IMR-90 (cell line): ENCODE data around the gene STX8. TPM values are rescaled to one million over a fixed set of nuclear protein-coding genes. Genes with fewer than 3 reads are reported as not detected.

Experiments
- ATAC-seq: fragments of 200-7000 bp; cut with Tn5 transposase; 2 replicates; pipeline ENCODE4 v1.9.1; 2020; ENCODE audit warnings: low read depth, mild to moderate bottlenecking, moderate library complexity
- BruUV-seq: library from RNA; stranded (reverse); fragments of 400-500 nt; replicated peaks from 2 replicates; lab custom pipeline; 2021; lab: Mats Ljungman, UMichigan
- CTCF ChIA-PET: fragments of 300-600 bp; formaldehyde crosslinking; extraction: SDS; loops from one replicate; lab custom pipeline; 2021; ENCODE audit warnings: antibody characterized with exemption; lab: Yijun Ruan, JAX
- POLR2A ChIA-PET: fragments of 300-600 bp; sonication (Branson Sonifier 250); formaldehyde crosslinking; loops from one replicate; lab custom pipeline; 2022; ENCODE audit warnings: antibody characterized with exemption; ENCODE audit not compliant: unreplicated experiment; lab: Charles Lee
- DNase-seq: peaks from one replicate; pipeline ENCODE4 v3.0.0; 2013
- H2AFZ ChIP-seq: replicated peaks from 2 replicates; pipeline ENCODE3; 2013; ENCODE audit warnings: low read length, mild to moderate bottlenecking; ENCODE audit not compliant: poor library complexity
- H2AK5ac ChIP-seq: 2 replicates; pipeline ENCODE4 v1.6.1; 2013; ENCODE audit warnings: low read depth, low read length, inconsistent platforms
- H2AK9ac ChIP-seq: replicated peaks from 2 replicates; pipeline ENCODE3; 2013; ENCODE audit warnings: mild to moderate bottlenecking, low read depth, low read length, moderate library complexity; ENCODE audit not compliant: poor library complexity
- H2BK120ac ChIP-seq: 2 replicates; pipeline ENCODE4 v1.6.1; 2013; ENCODE audit warnings: low read depth, low read length, inconsistent platforms
- H2BK15ac ChIP-seq: 3 replicates; pipeline ENCODE4 v1.6.1; 2013; ENCODE audit warnings: low read depth, low read length, inconsistent platforms
- H2BK20ac ChIP-seq: 2 replicates; pipeline ENCODE4 v1.6.1; 2013; ENCODE audit warnings: low read depth, mild to moderate bottlenecking, inconsistent platforms, low read length, moderate library complexity
- H2BK5ac ChIP-seq: 2 replicates; pipeline ENCODE4 v1.6.1; 2013; ENCODE audit warnings: mild to moderate bottlenecking, low read depth, low read length, inconsistent platforms; ENCODE audit not compliant: poor library complexity, severe bottlenecking
- H3K14ac ChIP-seq: replicated peaks from 2 replicates; pipeline ENCODE4 v1.6.1; 2013; ENCODE audit warnings: low read depth, low read length, inconsistent platforms
- H3K18ac ChIP-seq: 2 replicates; pipeline ENCODE4 v1.6.1; 2013; ENCODE audit warnings: low read depth, low read length, control low read depth
- H3K23ac ChIP-seq: 2 replicates; pipeline ENCODE4 v1.6.1; 2013; ENCODE audit warnings: low read depth, low read length, inconsistent platforms
- H3K27ac ChIP-seq: 2 replicates; pipeline ENCODE4 v1.5.1; 2013; ENCODE audit warnings: mild to moderate bottlenecking, control low read depth, low read length; ENCODE audit not compliant: insufficient read depth
- H3K27me3 ChIP-seq: 2 replicates; pipeline ENCODE4 v1.6.1; 2013; ENCODE audit warnings: low read length; ENCODE audit not compliant: control insufficient read depth, insufficient read depth
- H3K36me3 ChIP-seq: 2 replicates; pipeline ENCODE4 v1.6.1; 2013; ENCODE audit warnings: low read length, mixed read lengths; ENCODE audit not compliant: control insufficient read depth, insufficient read depth
- H3K4ac ChIP-seq: 2 replicates; pipeline ENCODE4 v1.6.1; 2013; ENCODE audit warnings: low read depth, low read length, inconsistent platforms
- H3K4me1 ChIP-seq: 2 replicates; pipeline ENCODE4 v1.6.1; 2013; ENCODE audit warnings: low read length, mixed read lengths; ENCODE audit not compliant: control insufficient read depth, insufficient read depth
- H3K4me2 ChIP-seq: 2 replicates; pipeline ENCODE4 v1.6.1; 2013; ENCODE audit warnings: low read depth, mild to moderate bottlenecking, control low read depth, low read length, moderate library complexity
- H3K4me3 ChIP-seq: 2 replicates; pipeline ENCODE4 v1.5.1; 2013; ENCODE audit warnings: low read depth, mild to moderate bottlenecking, control low read depth, low read length, moderate library complexity; ENCODE audit not compliant: insufficient read depth
- H3K56ac ChIP-seq: 2 replicates; pipeline ENCODE4 v1.6.1; 2013; ENCODE audit warnings: low read length, inconsistent platforms; ENCODE audit not compliant: insufficient read depth; ENCODE audit errors: extremely low read depth
- H3K79me1 ChIP-seq, 2 experiments: 2 replicates each; pipeline ENCODE4 v1.6.1; 2013; ENCODE audit warnings: low read length in 2 of 2, inconsistent platforms in 1 of 2, low read depth in 1 of 2
- H3K9ac ChIP-seq: 2 replicates; pipeline ENCODE4 v1.6.1; 2013; ENCODE audit warnings: low read depth, low read length, control low read depth
- H3K9me1 ChIP-seq: 2 replicates; pipeline ENCODE4 v1.6.1; 2013; ENCODE audit warnings: low read length, inconsistent platforms; ENCODE audit not compliant: insufficient read depth
- H3K9me3 ChIP-seq: 2 replicates; pipeline ENCODE4 v1.6.1; 2013; ENCODE audit warnings: low read length; ENCODE audit not compliant: control insufficient read depth, insufficient read depth
- H4K20me1 ChIP-seq: 2 replicates; pipeline ENCODE4 v1.6.1; 2013; ENCODE audit warnings: low read length, inconsistent platforms; ENCODE audit not compliant: insufficient read depth
- H4K5ac ChIP-seq: 2 replicates; pipeline ENCODE4 v1.6.1; 2013; ENCODE audit warnings: mild to moderate bottlenecking, low read depth, low read length, control low read depth
- H4K8ac ChIP-seq, 2 experiments: 2 replicates each; pipeline ENCODE4 v1.6.1; 2013; ENCODE audit warnings: low read depth in 2 of 2, low read length in 2 of 2, control low read depth in 1 of 2, inconsistent platforms in 1 of 2
- H4K91ac ChIP-seq: 2 replicates; pipeline ENCODE4 v1.6.1; 2013; ENCODE audit warnings: low read depth, low read length, inconsistent platforms; ENCODE audit not compliant: insufficient read depth
- BHLHE40 ChIP-seq: fragments of 150-350 bp; IDR thresholded peaks from 2 replicates; pipeline ENCODE4 v1.6.1; 2016; ENCODE audit warnings: mild to moderate bottlenecking, low read depth, low read length
- CHD1 ChIP-seq: IDR thresholded peaks from 2 replicates; pipeline ENCODE4 v1.6.1; 2012; ENCODE audit warnings: low read depth, low read length, improper control_type of control experiment
- RCOR1 ChIP-seq: IDR thresholded peaks from 2 replicates; pipeline ENCODE4 v1.6.1; 2012; ENCODE audit warnings: mild to moderate bottlenecking, low read length, improper control_type of control experiment; ENCODE audit not compliant: insufficient replicate concordance
- RFX5 ChIP-seq: IDR thresholded peaks from 2 replicates; pipeline ENCODE4 v1.8.0; 2012; ENCODE audit warnings: low read depth, mild to moderate bottlenecking, low read length, moderate library complexity
- SMC3 ChIP-seq: fragments of 150-350 bp; IDR thresholded peaks from 2 replicates; pipeline ENCODE4 v1.6.1; 2016; ENCODE audit warnings: low read depth, mild to moderate bottlenecking, antibody characterized with exemption, low read length, moderate library complexity
- USF2 ChIP-seq: fragments of 150-350 bp; IDR thresholded peaks from 2 replicates; pipeline ENCODE4 v1.6.1; 2017; ENCODE audit warnings: mild to moderate bottlenecking, antibody characterized with exemption, low read length, low read depth
- WGBS, 2 experiments: methylation state at CpG; one replicate each; pipeline versions ENCODE4 v1.1.5 to v1.1.7; 2013; ENCODE audit warnings: missing lambda C conversion rate in 2 of 2; ENCODE audit not compliant: insufficient read length in 1 of 2; ENCODE audit errors: extremely low coverage in 2 of 2; 5-methylcytosine and 5-hydroxymethylcytosine counted together
- dilution Hi-C: fragments of 300-500 bp; cut with HindIII; formaldehyde crosslinking; loops from one replicate; pipeline ENCODE4 v1.14.3; 2018; ENCODE audit warnings: low sequenced_read_pairs; ENCODE audit not compliant: unreplicated experiment
- in situ Hi-C: fragments of 300-500 bp; cut with MboI; formaldehyde crosslinking; loops from 3 replicates; pipeline ENCODE4 v1.14.3; 2019; ENCODE audit warnings: low sequenced_read_pairs, inconsistent platforms, mixed read lengths
- intact Hi-C: fragments of 100-400 bp; cut with micrococcal nuclease; formaldehyde crosslinking; loops from 2 replicates; pipeline ENCODE4 v1.10.0; 2022
- polyA plus RNA-seq, 3 experiments: library from polyadenylated mRNA; depleted of rRNA; stranded (reverse); fragments of >200 nt; gene quantifications; 2 replicates each; pipeline ENCODE4 v1.2.3, GENCODE V29; 2012; ENCODE audit warnings: low replicate concordance in 1 of 3
- total RNA-seq: library from RNA; depleted of rRNA; stranded (reverse); fragments of >200 nt; gene quantifications from 2 replicates; pipeline ENCODE4 v1.2.3, GENCODE V29; 2012

Gene STX8
- total and polyA plus RNA-seq, 2 of the 4 experiments (the other 2 are of a cell fraction): 26.5 to 47.0 TPM

GRCh38 chr17:9568957-9569588 is 6.5 kb downstream of the STX8 start:
- Histone ChIP-seq H2BK120ac (no peak overlapping the region), H3K4me1 (no peaks in the 10 kb centered on the region), H3K36me3 (peaks cover 9% of the 10 kb centered on the region), H3K4ac (no peak overlapping the region), H2AK9ac (no peak overlapping the region), H4K20me1 (no peaks in the 10 kb centered on the region), H2BK5ac (no peak overlapping the region), H2AFZ (no peak overlapping the region), H3K9me3 (no peaks in the 10 kb centered on the region), H4K8ac (no peak overlapping the region), H3K9me1 (no peaks in the 10 kb centered on the region; the same call in 1 of the 2 replicates), H2BK20ac (no peak overlapping the region), H3K14ac (no peak overlapping the region), H3K79me1 (peaks cover 3 to 7% of the 10 kb centered on the region in 2 experiments; a peak in 3 of 4 replicates), H3K9ac (no peak overlapping the region), H3K27me3 (no peaks in the 10 kb centered on the region), H3K4me3 (no peak overlapping the region), H3K56ac (no peak overlapping the region), H3K27ac (no peak overlapping the region), H3K18ac (no peak overlapping the region), H4K91ac (no peak overlapping the region), H3K23ac (no peak overlapping the region), H2BK15ac (no peak overlapping the region), H4K5ac (no peak overlapping the region), H2AK5ac (no peak overlapping the region), H3K4me2 (no peak overlapping the region)
- dilution Hi-C loops (no loop called here), intact Hi-C loops (no loop called here), in situ Hi-C loops (no loop called here)
- POLR2A ChIA-PET: no interaction called here
- CTCF ChIA-PET: no interaction called here
- ATAC-seq: no peak
- WGBS, 2 experiments: no CpG with 5 or more reads among the region's 11 CpGs
- DNase-seq: no peak
- no TSS peak for BruUV-seq
- no peak for TF ChIP-seq RCOR1
- no peak for TF ChIP-seq BHLHE40
- no peak for TF ChIP-seq USF2
- TF ChIP-seq CHD1: no peak
- no peak for TF ChIP-seq RFX5
- TF ChIP-seq SMC3: no peak
